HG03571 (cell line): ENCODE data around the gene GMEB2.
"Not testable (repeated sequence)": the region's sequence is repeated elsewhere in the genome, so short reads cannot be mapped to it uniquely, and the experiment has no call there.

Experiments
- ATAC-seq: cut with Tn5 transposase; IDR thresholded peaks from one replicate; pipeline ENCODE4 v1.9.1; 2021; ENCODE audit not compliant: unreplicated experiment

The GMEB2 gene

DNA sequence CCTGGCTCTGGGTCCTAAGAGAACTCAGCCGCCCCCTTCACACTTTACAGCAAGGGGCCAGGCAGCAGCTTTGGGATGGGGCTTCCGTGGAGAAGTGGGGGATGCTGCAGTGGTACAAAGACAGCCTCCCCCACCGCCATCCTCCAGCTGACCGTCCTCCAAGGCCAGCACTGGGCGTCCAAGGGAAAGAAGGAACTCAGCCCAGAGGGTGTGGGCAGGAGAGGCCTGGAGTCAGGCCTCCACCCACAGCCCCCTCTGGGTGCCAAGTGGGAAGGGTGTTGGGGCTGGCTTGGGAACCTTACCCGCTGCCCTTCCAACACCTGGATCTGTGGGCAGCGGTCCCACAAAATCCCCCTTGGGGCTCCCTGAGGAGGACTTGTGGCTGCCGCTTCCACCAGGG lies 13.2 kb upstream of the GMEB2 start:
- no peak for ATAC-seq

DNA sequence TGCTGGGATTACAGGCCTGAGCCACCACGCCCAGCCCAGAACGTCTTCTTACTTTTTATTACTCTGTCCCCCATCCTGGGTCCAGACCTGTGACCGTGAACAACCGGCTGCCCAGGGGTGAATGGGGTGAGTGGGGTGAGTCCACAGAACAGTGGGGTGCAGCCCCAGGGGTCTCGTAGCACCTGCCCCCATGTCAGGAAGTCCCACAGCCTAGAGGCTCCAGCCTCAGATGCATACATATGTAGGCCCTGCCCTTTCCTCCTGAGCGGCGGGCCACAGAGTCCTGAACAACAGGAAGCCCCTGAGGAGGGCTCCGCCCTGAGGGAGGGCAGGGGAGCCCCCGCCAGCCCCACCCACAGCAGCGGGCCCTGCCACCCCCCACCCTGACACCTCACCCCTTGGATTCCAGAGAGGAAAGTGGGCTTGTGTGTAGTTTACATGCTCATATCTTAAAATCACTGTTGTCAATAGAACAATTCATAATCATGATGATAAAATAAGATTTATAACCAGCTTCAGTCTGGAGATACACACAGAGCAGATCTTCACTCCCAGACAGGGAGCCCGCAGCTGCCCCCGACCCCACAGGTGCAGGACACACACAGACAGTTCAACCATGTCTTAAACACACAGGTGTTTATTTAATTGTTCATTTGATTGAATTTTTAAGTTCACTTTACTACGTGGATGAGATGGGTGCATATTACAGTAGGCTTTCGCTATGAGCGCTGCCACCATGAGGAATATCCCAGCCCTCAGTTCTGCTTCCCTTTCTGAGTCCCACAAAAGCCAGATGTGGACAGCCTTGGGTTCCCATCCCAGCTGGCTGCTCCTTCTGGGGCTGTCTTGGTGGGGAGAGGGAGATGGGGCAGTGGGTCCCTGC lies 12.4 kb upstream of the GMEB2 start:
- ATAC-seq = no peak

DNA sequence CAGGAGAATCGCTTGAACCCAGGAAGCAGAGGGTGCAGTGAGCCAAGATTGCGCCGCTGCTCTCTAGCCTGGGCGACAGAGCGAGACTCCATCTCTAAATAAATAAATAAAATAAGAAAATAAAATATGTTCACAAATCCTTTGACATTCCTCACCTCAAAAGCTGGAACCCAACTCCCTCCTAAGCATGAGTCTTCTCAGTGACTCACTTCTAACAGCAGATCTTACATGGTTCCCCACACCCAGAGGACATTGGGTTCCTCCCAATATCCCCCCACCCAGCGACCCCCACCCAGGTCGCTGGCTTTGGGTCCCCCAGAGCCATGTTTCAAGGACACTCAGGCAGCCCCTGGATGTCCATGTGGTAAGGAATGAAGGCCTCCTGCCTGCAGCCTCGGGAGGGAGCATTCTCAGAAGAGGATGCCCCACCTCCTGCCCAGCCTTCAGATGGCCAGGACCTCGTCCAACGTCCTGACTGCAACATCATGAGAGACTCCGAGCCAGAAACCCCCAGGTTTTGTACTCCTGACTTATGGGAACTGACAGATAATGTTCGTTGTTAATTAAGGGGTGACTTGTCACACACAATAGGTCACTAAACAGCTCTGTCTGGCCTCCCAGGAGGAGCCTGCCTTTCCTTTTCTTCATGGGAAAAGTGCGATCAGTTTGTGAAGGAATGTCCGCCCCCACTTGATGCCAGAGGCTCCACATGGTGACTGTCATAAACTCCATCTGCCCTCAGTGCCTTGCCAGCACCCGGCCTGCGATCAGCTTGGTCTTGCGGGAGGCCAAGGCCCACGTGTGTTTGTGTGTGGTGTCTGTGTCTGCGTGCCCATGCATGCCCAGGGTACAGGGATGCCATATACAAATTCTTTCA lies 10.1 kb upstream of the GMEB2 start:
- ATAC-seq = no peak

DNA sequence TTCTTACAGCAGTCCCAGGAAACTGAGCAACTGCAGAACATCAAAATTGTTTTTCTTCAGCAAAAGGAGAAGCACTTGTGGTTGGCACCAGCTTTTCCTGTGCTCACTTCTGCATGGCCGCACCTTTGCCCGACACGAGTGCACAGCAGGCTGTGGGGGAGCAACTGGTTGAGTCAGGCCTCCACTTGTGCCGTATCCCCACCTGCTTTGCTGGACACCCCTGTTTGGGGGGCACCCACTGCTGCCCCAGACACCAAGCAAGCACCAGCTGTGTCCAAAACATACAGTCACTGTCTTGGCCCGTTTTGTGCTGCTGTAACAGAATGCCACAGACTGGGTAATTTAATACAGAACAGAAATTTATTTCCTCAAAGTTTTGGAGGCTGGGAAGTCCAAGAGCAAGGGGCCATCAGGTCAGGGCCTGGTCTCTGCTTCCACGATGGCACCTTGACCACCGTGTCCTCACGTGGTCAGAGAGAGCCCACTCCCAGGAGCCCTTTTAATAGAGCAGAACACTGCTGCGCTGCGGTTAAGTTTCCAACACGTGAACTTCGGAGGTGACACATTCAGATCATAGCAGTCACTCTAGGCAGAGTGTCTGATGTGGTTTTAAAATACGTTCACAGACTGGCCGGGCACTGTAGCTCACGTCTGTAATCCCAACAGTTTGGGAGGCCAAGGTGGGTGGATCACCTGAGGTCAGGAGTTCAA lies 8.7 kb upstream of the GMEB2 start:
- ATAC-seq = no peak

DNA sequence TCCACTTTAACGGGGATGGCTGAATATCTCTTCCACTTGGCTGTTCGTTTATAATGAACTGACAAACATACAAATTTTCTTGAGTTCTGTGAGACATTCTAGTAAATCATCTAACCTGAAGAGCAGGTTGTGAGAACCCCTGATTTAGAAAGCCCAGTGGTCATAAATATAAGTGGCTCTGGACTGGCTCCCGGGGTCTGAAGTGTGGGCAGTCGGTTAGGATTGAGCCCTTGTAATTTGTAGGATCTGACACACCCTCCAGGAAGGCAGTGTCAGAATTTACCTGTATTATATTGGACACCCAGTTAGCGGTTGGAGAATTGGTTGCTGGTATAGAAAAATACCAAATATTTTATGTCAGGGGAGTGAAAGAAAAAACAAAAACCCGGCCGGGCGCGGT lies 6.8 kb upstream of the GMEB2 start:
- no peak for ATAC-seq

DNA sequence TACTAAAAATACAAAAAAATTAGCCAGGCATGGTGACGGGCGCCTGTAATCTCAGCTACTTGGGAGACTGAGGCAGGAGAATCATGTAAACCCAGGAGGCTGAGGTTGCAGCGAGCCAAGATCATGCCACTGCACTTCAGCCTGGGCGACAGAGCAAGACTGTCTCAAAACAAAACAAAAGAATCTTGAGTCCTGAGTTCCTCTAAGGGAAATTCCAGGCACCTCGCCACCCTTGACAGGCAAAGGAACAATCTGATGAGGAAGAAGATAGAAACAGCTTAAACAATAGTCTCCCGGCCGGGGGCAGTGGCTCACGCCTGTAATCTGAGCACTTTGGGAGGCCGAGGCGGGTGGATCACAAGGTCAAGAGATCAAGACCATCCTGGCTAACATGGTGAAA lies 4.5 kb upstream of the GMEB2 start:
- not testable (repeated sequence) for ATAC-seq

DNA sequence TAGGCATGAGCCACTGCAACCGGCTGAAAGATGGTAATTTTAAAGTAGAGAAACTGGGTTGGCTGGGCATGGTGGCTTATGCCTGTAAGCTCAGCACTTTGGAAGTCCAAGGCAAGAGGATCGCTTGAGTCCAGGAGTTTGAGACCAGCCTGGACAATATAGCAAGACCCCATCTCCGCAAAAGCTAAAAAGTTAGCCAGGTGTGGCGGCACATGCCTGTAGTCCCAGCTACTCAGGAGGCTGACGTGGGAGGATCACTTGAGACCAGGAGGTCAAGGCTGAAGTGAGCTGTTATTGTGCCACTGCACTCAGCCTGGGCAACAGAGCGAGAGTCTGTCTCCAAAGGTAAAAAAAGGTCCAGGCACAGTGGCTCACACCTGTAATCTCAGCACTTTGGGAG lies 4.1 kb upstream of the GMEB2 start:
- ATAC-seq = not testable (repeated sequence)

DNA sequence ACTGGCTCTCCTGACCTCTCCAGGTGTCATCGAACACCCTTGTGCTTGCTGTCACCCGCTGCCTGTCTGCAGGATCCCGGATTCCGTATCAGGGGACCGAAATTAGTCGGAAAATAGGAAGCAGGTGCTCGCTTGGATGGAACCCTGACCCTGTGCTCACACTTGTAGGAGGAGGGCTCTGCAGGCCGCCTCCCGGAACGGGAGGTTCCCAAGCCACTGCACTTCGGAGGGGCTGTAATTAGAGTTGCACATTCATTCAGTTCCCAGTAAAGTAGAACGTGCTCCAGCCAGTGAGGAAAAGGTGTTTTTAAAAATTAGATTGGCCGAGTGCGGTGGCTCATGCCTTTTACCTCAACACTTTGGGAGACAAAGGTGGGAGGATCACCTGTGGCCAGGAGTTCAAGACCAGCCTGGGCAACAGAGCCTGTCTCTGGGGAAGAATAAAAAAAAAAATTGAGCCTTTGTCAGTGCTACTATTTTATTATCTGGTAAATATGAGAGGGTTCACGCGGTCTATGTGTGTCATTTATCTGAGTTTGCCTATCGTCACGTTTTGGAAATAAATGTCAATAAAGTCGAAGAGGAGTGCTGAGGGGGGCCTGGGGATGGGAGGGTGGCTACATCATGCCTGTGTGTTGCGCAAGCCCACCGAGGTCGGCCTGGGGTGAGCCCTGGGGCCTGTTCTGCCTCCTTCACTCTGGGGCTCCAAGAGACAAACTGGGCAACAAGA lies 1.5 kb upstream of the GMEB2 start:
- ATAC-seq = no peak

DNA sequence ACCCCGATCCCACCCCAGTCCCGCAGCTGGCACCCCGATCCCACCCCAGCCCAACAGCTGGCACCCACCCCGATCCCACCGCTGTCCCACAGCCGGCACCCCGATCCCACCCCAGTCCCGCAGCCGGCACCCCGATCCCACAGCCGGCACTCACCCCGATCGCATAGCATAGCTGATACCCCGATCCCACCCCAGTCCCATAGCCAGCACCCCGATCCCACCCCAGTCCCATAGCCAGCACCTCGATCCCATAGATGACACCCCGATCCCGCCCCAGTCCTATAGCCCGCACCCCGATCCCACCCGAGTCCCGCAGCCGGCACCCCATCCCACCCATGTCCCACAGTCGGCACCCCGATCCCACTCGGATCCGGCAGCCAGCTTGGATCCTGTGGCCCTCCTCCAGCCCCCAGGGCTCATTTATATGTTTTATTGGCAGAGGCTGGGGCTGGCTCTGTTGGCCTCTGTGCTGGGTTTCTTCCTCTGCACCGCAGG lies 897 bp upstream of the GMEB2 start:
- no peak for ATAC-seq

DNA sequence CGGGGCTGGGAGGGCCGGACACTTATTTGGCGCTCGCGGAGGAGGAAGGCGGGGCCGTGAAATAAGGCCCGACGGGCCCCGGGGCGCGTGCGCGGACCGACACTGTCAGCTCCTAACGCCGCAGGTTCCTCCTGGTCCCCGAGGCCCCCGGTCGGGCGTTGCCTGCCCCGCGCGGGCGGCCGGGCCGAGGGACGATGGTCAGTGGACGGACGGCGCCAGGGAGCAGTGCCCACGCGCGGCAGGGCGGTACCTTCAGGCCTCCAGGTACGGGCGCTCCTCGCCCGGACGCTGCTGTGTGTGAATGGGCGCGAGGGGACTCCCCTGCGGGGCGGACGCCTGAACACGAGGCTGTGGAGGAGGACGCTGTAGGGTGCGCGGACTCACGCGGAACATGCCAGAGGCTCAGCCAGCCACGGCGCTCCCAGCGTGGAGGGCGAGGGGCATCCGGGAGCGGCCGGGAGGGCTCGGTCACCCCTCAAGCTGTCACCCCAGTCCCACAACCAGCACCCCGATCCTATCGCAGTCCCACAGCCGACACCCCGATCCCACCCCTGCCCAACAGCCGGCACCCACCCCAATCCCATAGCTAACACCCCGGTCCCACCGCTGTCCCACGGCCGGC lies 339 bp upstream of the GMEB2 start:
- peak; percentile 75 for ATAC-seq

DNA sequence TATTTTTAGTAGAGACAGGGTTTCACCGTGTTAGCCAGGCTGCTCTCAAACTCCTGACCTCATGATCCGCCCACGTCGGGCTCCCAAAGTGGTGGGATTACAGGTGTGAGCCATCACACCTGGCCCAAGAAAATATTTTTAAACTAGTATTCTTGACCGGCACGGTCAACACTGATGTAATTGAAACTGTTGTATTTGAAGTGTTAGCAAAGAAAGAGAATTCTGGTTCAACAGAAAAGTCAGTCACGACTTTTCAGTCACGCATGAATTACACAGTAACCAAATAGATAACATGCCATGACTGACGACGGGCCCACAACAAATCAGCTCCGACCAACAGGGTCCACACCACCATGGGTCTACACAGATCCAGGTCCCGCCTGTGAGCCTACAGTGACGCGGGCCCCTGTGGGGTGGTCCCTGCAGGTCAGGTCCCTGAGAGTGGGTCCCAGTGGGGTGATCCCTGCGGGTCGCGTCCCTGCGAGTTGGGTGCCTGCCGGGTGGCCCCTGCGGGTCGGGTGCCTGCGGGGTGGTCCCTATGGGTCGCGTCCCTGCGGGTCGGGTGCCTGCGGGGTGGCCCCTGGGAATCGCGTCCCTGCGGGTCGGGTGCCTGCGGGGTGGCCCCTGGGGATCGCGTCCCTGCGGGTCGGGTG lies 1.0 kb downstream of the GMEB2 start:
- ATAC-seq = no peak

DNA sequence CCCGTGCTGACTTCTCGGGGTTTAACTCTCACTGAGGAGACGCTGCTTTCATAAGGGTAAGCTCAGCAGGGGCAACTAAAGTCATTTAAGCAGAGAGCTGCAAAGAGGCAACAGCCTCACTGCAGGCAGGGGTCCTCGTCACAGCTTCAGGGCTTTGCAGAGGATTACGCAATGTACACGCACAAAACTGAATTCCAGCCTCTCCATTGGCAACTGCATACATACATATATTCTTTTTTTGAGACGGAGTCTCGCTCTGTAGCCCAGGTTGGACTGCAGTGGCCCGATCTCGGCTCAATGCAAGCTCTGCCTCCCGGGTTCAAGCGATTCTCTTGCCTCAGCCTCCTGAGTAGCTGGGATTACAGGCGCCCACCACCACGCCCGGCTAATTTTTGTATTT lies 2.4 kb downstream of the GMEB2 start:
- ATAC-seq = no peak

DNA sequence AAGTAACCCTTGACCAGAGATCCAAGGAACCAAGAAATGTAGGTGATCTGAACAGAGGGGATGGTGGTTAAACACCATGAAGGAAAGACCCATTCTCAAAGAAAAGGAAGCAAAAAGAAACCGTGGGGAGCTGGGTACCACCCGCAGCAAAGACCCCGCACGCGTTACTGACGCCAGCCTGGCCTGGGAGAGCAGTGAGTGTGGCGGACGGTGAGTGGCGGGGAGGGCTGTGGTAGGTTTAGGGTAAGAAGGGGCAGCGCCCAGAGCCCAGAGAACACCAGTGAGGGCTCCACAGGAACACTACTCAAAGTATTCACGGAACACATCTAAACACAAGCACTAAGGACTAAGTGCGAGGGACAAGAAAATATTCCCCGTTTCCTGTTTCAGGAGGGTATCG lies 4.2 kb downstream of the GMEB2 start:
- ATAC-seq = no peak

DNA sequence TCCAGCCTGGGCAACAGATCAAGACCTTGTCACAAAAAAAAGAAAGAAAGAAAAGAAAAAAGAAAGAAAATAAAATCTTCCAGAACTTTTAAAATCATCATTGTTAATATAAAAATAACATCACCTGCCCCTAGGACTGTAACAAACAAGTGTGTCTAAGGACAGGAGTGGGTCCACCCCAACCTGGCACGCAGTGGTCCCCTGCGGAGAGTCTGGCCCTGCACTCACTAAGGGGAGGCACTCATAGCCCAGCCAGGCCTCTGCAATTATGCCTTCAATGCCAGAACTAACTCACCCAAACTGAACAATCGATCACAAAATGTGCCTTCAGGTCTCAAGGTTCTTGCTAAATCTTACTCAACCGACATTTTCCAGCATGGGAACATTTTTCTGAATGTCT lies 4.8 kb downstream of the GMEB2 start:
- no peak for ATAC-seq

DNA sequence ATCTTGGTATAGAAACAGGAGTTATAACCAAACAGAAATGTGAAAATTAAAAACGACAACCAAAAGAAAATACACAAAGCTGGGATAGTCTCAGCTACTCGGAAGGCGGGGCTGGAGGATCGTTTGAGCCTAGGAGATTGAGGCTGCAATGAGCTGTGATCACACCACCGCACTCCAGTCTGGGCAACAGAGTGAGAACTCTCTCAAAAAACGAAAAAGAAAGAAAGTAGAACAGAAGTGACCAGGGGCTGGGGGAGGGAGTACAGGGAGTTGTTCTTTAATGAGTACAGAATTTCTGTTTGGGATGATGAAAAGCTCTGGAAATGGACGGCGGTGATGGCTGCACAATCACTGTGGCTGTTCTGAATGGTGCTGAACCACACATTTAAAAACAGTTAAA lies 5.9 kb downstream of the GMEB2 start:
- no peak for ATAC-seq

DNA sequence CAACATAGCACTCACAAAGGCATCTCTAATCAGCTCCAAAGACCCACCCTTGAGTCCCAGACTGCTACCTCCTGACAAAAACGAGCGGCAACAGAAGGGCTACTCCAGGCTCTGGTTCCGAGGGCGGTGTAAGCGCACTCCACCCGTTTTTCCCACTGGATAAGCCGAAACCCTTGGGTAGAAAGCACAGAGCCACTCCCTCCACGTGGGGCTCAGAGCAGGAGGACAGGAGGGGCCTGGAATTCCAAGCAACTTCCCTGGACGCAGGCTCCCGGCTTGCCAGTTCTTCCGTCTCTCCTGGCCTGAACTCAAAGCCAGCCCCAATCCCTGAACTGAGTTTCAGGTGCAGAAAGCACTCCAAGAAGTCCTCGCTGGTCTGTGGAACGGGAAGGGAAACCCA lies 7.4 kb downstream of the GMEB2 start:
- no peak for ATAC-seq

DNA sequence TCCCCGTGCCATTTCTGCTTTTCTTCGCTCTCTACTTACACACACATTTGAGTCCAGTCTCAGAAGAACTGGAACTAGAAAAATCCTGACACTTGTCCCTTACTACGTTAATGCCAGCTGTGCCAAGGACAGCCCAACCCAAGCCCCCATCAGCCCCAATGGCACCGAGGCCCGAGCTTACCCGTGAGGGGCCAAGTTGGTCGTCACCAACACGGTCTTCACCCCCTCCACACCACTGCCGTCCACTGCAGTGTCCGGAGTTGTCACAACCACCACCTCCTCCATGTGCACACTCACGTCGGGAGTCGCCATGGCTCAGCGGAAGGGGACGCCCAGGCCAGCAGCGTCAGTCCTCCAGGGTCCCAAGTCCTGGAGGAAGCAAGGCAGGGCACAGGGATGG lies 7.8 kb downstream of the GMEB2 start:
- no peak for ATAC-seq

DNA sequence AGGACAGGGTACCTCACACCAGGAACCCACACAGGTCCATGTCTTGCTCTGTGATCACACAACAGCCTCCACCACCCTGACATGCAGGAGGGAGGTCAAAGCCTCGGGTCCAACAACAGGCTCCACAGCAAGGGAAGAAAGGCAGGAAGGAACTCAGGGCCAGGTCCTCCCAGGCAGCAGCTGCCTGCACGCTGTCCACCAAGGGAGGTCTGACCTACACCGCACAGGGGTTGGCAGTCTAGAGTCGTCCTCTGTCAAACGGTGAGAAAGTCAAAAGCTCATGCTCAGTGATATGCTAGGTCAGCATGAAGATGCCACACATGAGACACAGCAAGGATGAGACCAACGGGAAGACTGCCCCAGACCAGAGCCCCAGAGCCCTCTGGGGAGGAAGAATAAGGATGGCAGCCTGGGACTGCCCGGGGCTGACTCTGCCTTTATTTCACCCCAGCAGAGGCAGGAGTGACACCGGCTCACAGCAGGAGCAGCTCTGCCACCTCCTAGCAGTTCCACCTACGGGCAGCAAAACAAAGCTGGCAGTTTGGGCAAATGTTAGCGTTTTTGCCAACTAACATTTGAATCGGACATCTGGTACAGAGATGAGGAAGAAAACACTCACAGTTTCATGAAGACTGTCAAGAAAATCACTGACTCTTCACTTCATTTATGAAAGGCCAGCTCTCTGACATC lies 8.5 kb downstream of the GMEB2 start:
- ATAC-seq = no peak

DNA sequence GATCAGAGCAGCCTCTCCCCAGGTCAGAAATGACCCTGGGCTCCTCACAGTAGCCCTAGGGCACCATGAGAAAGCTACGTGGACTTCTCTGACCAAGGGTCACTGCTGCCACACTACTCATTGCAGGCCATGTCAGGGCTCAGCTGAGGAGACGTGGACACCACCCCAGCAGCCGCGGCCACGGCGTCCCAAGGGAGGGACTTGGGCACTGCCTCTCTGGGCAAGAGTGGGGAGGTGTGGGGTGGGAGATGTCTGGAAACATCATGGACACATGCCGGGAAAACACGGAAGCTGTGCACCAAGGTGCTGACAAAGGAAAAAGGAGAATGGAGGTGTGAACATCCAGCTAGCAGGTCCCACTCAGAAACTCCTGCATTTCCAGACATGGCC lies 9.0 kb downstream of the GMEB2 start:
- ATAC-seq = no peak
